SH-SY5Y (cell line): ENCODE results near the gene PSD2.

Experiments
- GATA2 ChIP-seq: IDR thresholded peaks from 2 replicates; pipeline ENCODE4 v1.6.1; 2011; ENCODE audit warnings: mild to moderate bottlenecking, low read depth, low read length
- GATA3 ChIP-seq: IDR thresholded peaks from 2 replicates; pipeline ENCODE4 v1.6.1; 2011; ENCODE audit warnings: low read depth, mild to moderate bottlenecking, low read length, moderate library complexity

DNA sequence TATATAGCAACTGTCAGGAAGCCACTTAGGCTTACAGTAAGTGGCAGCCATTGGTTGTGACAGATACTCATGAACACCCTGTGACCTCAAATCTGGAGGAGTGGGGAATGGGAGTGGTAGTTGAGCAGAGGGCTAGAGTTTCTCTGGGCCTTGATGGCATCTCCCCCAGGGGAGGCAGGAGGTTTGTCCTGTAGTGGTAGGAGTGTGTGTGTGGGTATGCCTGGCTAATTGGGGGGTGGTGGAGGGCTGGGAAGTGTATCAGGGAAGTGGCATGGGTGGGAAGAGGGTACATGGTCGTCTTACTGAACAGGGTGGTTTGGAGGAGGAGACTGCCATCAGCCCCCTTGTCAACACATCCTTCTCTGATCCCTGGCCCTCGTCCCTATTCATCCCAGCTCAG is 71.5 kb downstream of the PSD2 start:
- TF ChIP-seq GATA2 (no peak), GATA3 (no peak)
